ENCODE measurements around the gene HECTD4.

DNA sequence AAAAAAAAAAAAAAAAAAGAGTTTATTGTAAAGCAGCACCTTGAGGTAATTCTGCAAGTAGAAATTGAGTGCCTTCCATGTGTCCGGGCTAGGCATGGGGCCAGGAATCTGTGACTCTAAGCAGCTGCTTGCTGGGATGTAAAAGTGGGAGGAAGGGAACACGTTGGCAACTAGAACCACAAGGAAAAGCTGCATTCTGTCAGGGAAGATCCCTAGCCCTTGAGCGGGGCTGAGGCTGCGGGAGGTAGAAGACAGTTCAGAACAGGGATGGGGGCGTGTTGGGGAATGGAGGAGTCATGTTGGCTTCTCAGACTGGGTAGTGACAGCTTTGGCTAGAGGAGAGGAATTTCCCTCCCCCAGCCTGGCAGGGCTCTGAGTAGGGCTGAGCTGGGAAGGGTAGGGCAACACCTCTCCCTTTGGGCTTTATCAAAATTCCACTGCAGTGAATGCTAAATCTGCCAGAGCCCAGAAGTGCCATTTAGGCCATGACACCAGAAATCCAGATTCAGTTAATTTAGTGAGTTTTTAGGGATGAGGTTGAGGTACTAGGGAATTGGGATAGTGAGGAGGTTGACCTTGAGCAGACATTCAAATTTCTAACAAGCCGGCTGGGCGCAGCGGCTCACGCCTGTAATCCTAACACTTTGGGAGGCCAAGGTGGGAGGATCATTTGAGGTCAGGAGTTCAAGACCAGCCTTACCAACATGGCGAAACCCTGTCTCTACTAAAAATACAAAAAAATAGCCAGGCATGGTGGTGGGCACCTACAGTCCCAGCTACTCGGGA is 260.3 kb downstream of the HECTD4 start:
- no peak for TF ChIP-seq EZH2 (IDR thresholded peaks at IDR 0.05; ENCODE audit: borderline replicate concordance, low read length)
- TF ChIP-seq, protein P1, sequence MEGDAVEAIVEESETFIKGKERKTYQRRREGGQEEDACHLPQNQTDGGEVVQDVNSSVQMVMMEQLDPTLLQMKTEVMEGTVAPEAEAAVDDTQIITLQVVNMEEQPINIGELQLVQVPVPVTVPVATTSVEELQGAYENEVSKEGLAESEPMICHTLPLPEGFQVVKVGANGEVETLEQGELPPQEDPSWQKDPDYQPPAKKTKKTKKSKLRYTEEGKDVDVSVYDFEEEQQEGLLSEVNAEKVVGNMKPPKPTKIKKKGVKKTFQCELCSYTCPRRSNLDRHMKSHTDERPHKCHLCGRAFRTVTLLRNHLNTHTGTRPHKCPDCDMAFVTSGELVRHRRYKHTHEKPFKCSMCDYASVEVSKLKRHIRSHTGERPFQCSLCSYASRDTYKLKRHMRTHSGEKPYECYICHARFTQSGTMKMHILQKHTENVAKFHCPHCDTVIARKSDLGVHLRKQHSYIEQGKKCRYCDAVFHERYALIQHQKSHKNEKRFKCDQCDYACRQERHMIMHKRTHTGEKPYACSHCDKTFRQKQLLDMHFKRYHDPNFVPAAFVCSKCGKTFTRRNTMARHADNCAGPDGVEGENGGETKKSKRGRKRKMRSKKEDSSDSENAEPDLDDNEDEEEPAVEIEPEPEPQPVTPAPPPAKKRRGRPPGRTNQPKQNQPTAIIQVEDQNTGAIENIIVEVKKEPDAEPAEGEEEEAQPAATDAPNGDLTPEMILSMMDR (conservative IDR thresholded peaks at IDR 0.05 in 1 of 2, IDR thresholded peaks at IDR 0.05 in 1 of 2; ENCODE audit: extremely low read depth in 1 of 2, insufficient read depth in 1 of 2, low read depth in 1 of 2, low read length in 2 of 2): no peak
